Activated CD4-positive, CD25-positive, alpha-beta regulatory T cell (primary cell): Measurements from ENCODE around the gene TNRC6A.
"Not testable (repeated sequence)": the region's sequence is repeated elsewhere in the genome, so short reads cannot be mapped to it uniquely, and the experiment has no call there.

Experiments
- DNase-seq, 4 experiments: peaks; one replicate each; lab custom pipeline; 2025; lab: John Stamatoyannopoulos, UW

Gene TNRC6A

GRCh38 chr16:24845726-24846547 is 116.5 kb downstream of the TNRC6A start, which contains the start of gene SLC5A11:
Gene SLC5A11, plus strand, starts transcription at chr16:24845963. Its CDS starts 12,681 bp downstream, at chr16:24858644.
- DNase-seq: no peak

GRCh38 chr16:24846548-24847357 is 117.3 kb downstream of the TNRC6A start:
- DNase-seq: no peak

- no peak for DNase-seq
Measured at GRCh38 chr16:24847358-24847664, 117.9 kb downstream of the TNRC6A start.

- DNase-seq: no peak
Measured at GRCh38 chr16:24848065-24848464, 118.6 kb downstream of the TNRC6A start.

- DNase-seq: no peak
Measured at GRCh38 chr16:24849641-24850040, 120.2 kb downstream of the TNRC6A start.

- no peak for DNase-seq
Measured at GRCh38 chr16:24850289-24850938, 121.0 kb downstream of the TNRC6A start.

GRCh38 chr16:24851700-24852099 is 122.2 kb downstream of the TNRC6A start:
- no peak for DNase-seq

GRCh38 chr16:24852281-24852721 is 122.8 kb downstream of the TNRC6A start:
- no peak for DNase-seq

GRCh38 chr16:24853169-24853824 is 123.8 kb downstream of the TNRC6A start:
- DNase-seq: no peak

- no peak for DNase-seq
Measured at GRCh38 chr16:24853830-24854229, 124.4 kb downstream of the TNRC6A start.

GRCh38 chr16:24854607-24855171 is 125.2 kb downstream of the TNRC6A start:
- no peak for DNase-seq

- DNase-seq: no peak
Measured at GRCh38 chr16:24855678-24856077, 126.2 kb downstream of the TNRC6A start.

- DNase-seq: not testable (repeated sequence)
Measured at GRCh38 chr16:24856871-24857270, 127.4 kb downstream of the TNRC6A start.

GRCh38 chr16:24858219-24859041 is 129.0 kb downstream of the TNRC6A start:
- DNase-seq: peak in 2 of 4 experiments; percentile 10 to 19

- DNase-seq: no peak
Measured at GRCh38 chr16:24861461-24861860, 132.0 kb downstream of the TNRC6A start.

GRCh38 chr16:24863582-24864437 is 134.4 kb downstream of the TNRC6A start:
- DNase-seq: no peak

GRCh38 chr16:24869033-24869432 is 139.6 kb downstream of the TNRC6A start:
- DNase-seq: no peak

- no peak for DNase-seq
Measured at GRCh38 chr16:24871891-24872290, 142.4 kb downstream of the TNRC6A start.

- no peak for DNase-seq
Measured at GRCh38 chr16:24873028-24873427, 143.6 kb downstream of the TNRC6A start.

- DNase-seq: no peak
Measured at GRCh38 chr16:24875466-24875865, 146.0 kb downstream of the TNRC6A start.
